Neuronal stem cell (in vitro differentiated cells): ENCODE measurements around the gene RMI2.

Source experiments
- DNase-seq: peaks from one replicate; pipeline ENCODE4 v3.0.0-alpha.2; 2013; ENCODE audit warnings: low spot score
- H2AFZ ChIP-seq: one replicate; pipeline ENCODE4 v1.6.1; 2013; ENCODE audit warnings: mild to moderate bottlenecking, low read length, inconsistent platforms
- H2AK5ac ChIP-seq: 2 replicates; pipeline ENCODE4 v1.6.1; 2013; ENCODE audit warnings: low read depth, mild to moderate bottlenecking, inconsistent platforms, low read length, moderate library complexity, mixed read lengths
- H2BK120ac ChIP-seq: 2 replicates; pipeline ENCODE4 v1.6.1; 2013; ENCODE audit warnings: low read depth, mild to moderate bottlenecking, inconsistent platforms, low read length, moderate library complexity, mixed read lengths
- H2BK12ac ChIP-seq: one replicate; pipeline ENCODE4 v1.6.1; 2013; ENCODE audit warnings: low read length, inconsistent platforms
- H2BK15ac ChIP-seq: 2 replicates; pipeline ENCODE4 v1.6.1; 2013; ENCODE audit warnings: mild to moderate bottlenecking, low read length, inconsistent platforms, mixed read lengths
- H2BK5ac ChIP-seq: one replicate; pipeline ENCODE4 v1.6.1; 2013; ENCODE audit warnings: inconsistent platforms, mild to moderate bottlenecking, low read length, moderate library complexity
- H3K14ac ChIP-seq: one replicate; pipeline ENCODE4 v1.6.1; 2013; ENCODE audit warnings: low read length, inconsistent platforms
- H3K18ac ChIP-seq: 2 replicates; pipeline ENCODE4 v1.6.1; 2013; ENCODE audit warnings: low read length, inconsistent platforms
- H3K23ac ChIP-seq: 2 replicates; pipeline ENCODE4 v1.6.1; 2013; ENCODE audit warnings: low read depth, mild to moderate bottlenecking, mixed read lengths, low read length, inconsistent platforms; ENCODE audit not compliant: poor library complexity
- H3K27ac ChIP-seq: replicated peaks from 3 replicates; pipeline ENCODE4 v1.5.1; 2013; ENCODE audit warnings: low read length, inconsistent platforms
- H3K27me3 ChIP-seq, 3 experiments: 2 replicates each; pipeline ENCODE4 v1.6.1; 2013; ENCODE audit warnings: low read length in 3 of 3, mild to moderate bottlenecking in 2 of 3, inconsistent platforms in 1 of 3, low read depth in 1 of 3, mixed read lengths in 1 of 3, moderate library complexity in 1 of 3; ENCODE audit not compliant: control insufficient read depth in 3 of 3, insufficient read depth in 3 of 3
- H3K36me3 ChIP-seq, 2 donors: replicated peaks in 1 of 2; 2 replicates each; pipeline ENCODE4 v1.6.1; 2013; ENCODE audit warnings: low read length in 2 of 2; ENCODE audit not compliant: control insufficient read depth in 2 of 2, insufficient read depth in 2 of 2
- H3K4ac ChIP-seq: 2 replicates; pipeline ENCODE4 v1.6.1; 2013; ENCODE audit warnings: inconsistent platforms, mild to moderate bottlenecking, low read length, moderate library complexity
- H3K4me1 ChIP-seq, 2 donors: 1 replicate in 1 of 2; 2 replicates in 1 of 2; pipeline ENCODE4 v1.6.1; 2013; ENCODE audit warnings: low read length in 2 of 2, low read depth in 1 of 2; ENCODE audit not compliant: control insufficient read depth in 2 of 2, insufficient read depth in 1 of 2
- H3K4me2 ChIP-seq: one replicate; pipeline ENCODE4 v1.6.1; 2013; ENCODE audit warnings: mild to moderate bottlenecking, low read length, inconsistent platforms; ENCODE audit not compliant: insufficient read depth, poor library complexity, severe bottlenecking
- H3K4me3 ChIP-seq, 2 donors: 2 replicates each; pipeline ENCODE4 v1.5.1; 2013; ENCODE audit warnings: low read length in 2 of 2, mild to moderate bottlenecking in 2 of 2, inconsistent platforms in 1 of 2, moderate library complexity in 1 of 2
- H3K79me1 ChIP-seq: one replicate; pipeline ENCODE4 v1.6.1; 2013; ENCODE audit warnings: low read depth, mild to moderate bottlenecking, inconsistent platforms, low read length, moderate library complexity
- H3K9ac ChIP-seq: one replicate; pipeline ENCODE4 v1.6.1; 2013; ENCODE audit warnings: mild to moderate bottlenecking, low read depth, low read length, inconsistent platforms; ENCODE audit not compliant: poor library complexity
- H3K9me3 ChIP-seq, 2 donors: replicated peaks in 1 of 2; 2 replicates each; pipeline versions ENCODE3 to v1.6.1; 2013; ENCODE audit warnings: low read length in 2 of 2, mild to moderate bottlenecking in 2 of 2, inconsistent platforms in 1 of 2, low read depth in 1 of 2, mixed read lengths in 1 of 2, moderate library complexity in 1 of 2; ENCODE audit not compliant: control insufficient read depth in 2 of 2, insufficient read depth in 1 of 2
- H4K8ac ChIP-seq: one replicate; pipeline ENCODE4 v1.6.1; 2013; ENCODE audit warnings: low read depth, mild to moderate bottlenecking, inconsistent platforms, low read length, moderate library complexity
- H4K91ac ChIP-seq: one replicate; pipeline ENCODE4 v1.6.1; 2013; ENCODE audit warnings: low read length, low read depth, mild to moderate bottlenecking, inconsistent platforms; ENCODE audit not compliant: poor library complexity
- WGBS, 2 donors: extraction: QIAGEN DNeasy Blood & Tissue Kit; methylation state at CpG; one replicate each; pipeline ENCODE4 v1.1.7; 2013; ENCODE audit warnings: missing lambda C conversion rate in 2 of 2, mixed read lengths in 1 of 2; ENCODE audit not compliant: insufficient read length in 2 of 2, insufficient replicate concordance in 1 of 2; ENCODE audit errors: extremely low coverage in 2 of 2; 5-methylcytosine and 5-hydroxymethylcytosine counted together

RMI2 gene

GRCh38 chr16:11306381-11306780 is 38.9 kb upstream of the RMI2 start:
- Histone ChIP-seq H3K23ac (no peak overlapping the region), H2BK120ac (no peak overlapping the region), H3K4ac (no peak overlapping the region), H3K9ac (no peak overlapping the region), H4K8ac (no peak overlapping the region), H2BK12ac (no peak overlapping the region), H3K4me2 (no peak overlapping the region), H2AFZ (no peak overlapping the region), H3K27ac (no peak overlapping the region), H4K91ac (no peak overlapping the region), H2AK5ac (no peak overlapping the region), H3K14ac (no peak overlapping the region), H3K9me3 (no peaks in the 10 kb centered on the region), H3K27me3 (no peaks in the 10 kb centered on the region), H2BK5ac (no peak overlapping the region), H2BK15ac (no peak overlapping the region), H3K79me1 (no peaks in the 10 kb centered on the region), H3K18ac (no peak overlapping the region), H3K4me3 (no peak overlapping the region), H3K36me3 (no peaks in the 10 kb centered on the region), H3K4me1 (peaks cover 0 to 4% of the 10 kb centered on the region in 2 donors)
- WGBS, 2 donors = no CpG with 5 or more reads among the region's 8 CpGs
- no peak for DNase-seq

- Histone ChIP-seq H2AFZ (no peak overlapping the region), H4K91ac (no peak overlapping the region), H3K27ac (no peak overlapping the region), H4K8ac (no peak overlapping the region), H3K4me1 (peaks cover 0 to 4% of the 10 kb centered on the region in 2 donors), H3K4me3 (no peak overlapping the region), H3K4ac (no peak overlapping the region), H3K4me2 (no peak overlapping the region), H2BK5ac (no peak overlapping the region), H3K9ac (no peak overlapping the region), H2AK5ac (no peak overlapping the region), H3K9me3 (no peaks in the 10 kb centered on the region), H3K14ac (no peak overlapping the region), H3K18ac (no peak overlapping the region), H3K27me3 (no peaks in the 10 kb centered on the region), H3K36me3 (no peaks in the 10 kb centered on the region), H3K79me1 (no peaks in the 10 kb centered on the region), H2BK12ac (no peak overlapping the region), H3K23ac (no peak overlapping the region), H2BK15ac (no peak overlapping the region), H2BK120ac (no peak overlapping the region)
- no peak for DNase-seq
- WGBS, 2 donors = no CpG with 5 or more reads among the region's 7 CpGs
These were observed 38.1 kb upstream of the RMI2 start for GRCh38 chr16:11306997-11307638.

GRCh38 chr16:11307639-11308492 is 37.4 kb upstream of the RMI2 start:
- Histone ChIP-seq H3K9ac (no peak overlapping the region), H4K91ac (no peak overlapping the region), H2BK5ac (no peak overlapping the region), H3K14ac (no peak overlapping the region), H2AFZ (peak overlapping the region; percentile 32), H3K4me3 (peak overlapping the region in 1 of 2 donors; percentile 4), H2BK120ac (no peak overlapping the region), H3K4me2 (no peak overlapping the region), H2BK12ac (peak overlapping the region; percentile 91), H3K23ac (peak overlapping the region; percentile 90), H3K27ac (no peak overlapping the region), H3K18ac (peak overlapping the region; percentile 90), H3K4ac (peak overlapping the region; percentile 27), H4K8ac (no peak overlapping the region), H2BK15ac (peak overlapping the region; percentile 56), H3K36me3 (no peaks in the 10 kb centered on the region), H3K79me1 (no peaks in the 10 kb centered on the region), H3K27me3 (no peaks in the 10 kb centered on the region), H3K4me1 (peaks cover 2 to 6% of the 10 kb centered on the region in 2 donors), H2AK5ac (peak overlapping the region; percentile 60), H3K9me3 (no peaks in the 10 kb centered on the region)
- WGBS, 2 donors = no CpG with 5 or more reads among the region's 21 CpGs
- DNase-seq = no peak
